Uterus (tissue), 2 donors: ENCODE measurements around the gene CFAP43.

Experiments
- POLR2A ChIP-seq, 2 donors: fragments of 450-650 bp; IDR thresholded peaks; one replicate each; pipeline ENCODE4 v1.6.1; 2016; ENCODE audit warnings: antibody characterized with exemption in 2 of 2, mild to moderate bottlenecking in 1 of 2, moderate library complexity in 1 of 2
- TF ChIP-seq, protein P1 (sequence below), 4 experiments: fragments of 200-600 bp in 2 of 4; fragments of 450-650 bp in 2 of 4; sonication (generic) in 2 of 4; IDR thresholded peaks; one replicate each; pipeline ENCODE4 v1.5.1; 2016 to 2019; ENCODE audit warnings: antibody characterized with exemption in 4 of 4, mild to moderate bottlenecking in 2 of 4, moderate library complexity in 1 of 4

GRCh38 chr10:104247513-104248146 is 15.5 kb upstream of the CFAP43 start:
- TF ChIP-seq, protein P1, sequence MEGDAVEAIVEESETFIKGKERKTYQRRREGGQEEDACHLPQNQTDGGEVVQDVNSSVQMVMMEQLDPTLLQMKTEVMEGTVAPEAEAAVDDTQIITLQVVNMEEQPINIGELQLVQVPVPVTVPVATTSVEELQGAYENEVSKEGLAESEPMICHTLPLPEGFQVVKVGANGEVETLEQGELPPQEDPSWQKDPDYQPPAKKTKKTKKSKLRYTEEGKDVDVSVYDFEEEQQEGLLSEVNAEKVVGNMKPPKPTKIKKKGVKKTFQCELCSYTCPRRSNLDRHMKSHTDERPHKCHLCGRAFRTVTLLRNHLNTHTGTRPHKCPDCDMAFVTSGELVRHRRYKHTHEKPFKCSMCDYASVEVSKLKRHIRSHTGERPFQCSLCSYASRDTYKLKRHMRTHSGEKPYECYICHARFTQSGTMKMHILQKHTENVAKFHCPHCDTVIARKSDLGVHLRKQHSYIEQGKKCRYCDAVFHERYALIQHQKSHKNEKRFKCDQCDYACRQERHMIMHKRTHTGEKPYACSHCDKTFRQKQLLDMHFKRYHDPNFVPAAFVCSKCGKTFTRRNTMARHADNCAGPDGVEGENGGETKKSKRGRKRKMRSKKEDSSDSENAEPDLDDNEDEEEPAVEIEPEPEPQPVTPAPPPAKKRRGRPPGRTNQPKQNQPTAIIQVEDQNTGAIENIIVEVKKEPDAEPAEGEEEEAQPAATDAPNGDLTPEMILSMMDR (IDR thresholded peaks at IDR 0.05), result no peak
- no peak for TF ChIP-seq POLR2A (IDR thresholded peaks at IDR 0.05)
